ENCODE results near the gene HCN2. TPM values are rescaled to one million over a fixed set of nuclear protein-coding genes. Genes with fewer than 3 reads are reported as not detected.

Gene HCN2
- total RNA-seq, 1 donor from 2014 or later = 0.55 TPM

DNA sequence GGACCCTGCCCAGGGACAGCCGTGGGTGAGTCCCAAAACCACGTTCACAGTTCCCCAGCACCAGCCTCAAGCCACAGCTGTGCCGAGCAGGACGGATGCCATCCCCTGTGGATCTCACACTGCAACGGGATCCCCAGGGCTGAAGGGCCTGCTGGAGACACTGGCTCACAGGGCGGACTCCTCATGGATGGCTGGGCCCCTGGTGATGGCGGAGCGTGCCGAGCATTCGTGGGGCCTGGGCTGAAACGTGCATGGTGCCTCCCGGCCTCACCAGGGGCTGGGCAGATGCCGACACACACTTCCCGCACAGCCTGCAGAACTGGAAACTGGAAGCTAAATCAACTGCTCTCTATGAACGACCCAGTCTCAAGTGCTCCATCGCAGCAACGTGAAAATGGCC, 63.7 kb downstream of the HCN2 start:
- no peak for DNase-seq (ENCODE audit: low read depth)

DNA sequence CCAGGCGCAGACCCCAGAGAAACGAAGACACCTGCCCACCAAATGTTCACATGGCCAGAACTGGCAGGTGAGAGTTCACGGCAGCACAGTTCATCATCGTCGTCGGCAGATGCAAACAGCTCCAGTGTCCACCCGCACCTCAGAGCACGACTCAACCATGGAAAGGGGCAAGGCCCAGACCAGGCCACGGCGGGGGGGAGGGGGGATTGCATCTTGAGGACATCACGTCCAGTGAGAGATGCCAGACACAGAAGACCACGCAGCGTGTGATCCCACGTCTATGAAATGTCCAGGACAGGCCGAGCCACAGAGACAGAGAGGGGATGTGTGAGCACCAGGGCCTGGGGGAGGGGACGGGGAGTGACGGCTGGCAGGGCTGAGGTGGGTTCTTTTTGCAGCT, 66.0 kb downstream of the HCN2 start:
- DNase-seq (ENCODE audit: low read depth) = no peak

DNA sequence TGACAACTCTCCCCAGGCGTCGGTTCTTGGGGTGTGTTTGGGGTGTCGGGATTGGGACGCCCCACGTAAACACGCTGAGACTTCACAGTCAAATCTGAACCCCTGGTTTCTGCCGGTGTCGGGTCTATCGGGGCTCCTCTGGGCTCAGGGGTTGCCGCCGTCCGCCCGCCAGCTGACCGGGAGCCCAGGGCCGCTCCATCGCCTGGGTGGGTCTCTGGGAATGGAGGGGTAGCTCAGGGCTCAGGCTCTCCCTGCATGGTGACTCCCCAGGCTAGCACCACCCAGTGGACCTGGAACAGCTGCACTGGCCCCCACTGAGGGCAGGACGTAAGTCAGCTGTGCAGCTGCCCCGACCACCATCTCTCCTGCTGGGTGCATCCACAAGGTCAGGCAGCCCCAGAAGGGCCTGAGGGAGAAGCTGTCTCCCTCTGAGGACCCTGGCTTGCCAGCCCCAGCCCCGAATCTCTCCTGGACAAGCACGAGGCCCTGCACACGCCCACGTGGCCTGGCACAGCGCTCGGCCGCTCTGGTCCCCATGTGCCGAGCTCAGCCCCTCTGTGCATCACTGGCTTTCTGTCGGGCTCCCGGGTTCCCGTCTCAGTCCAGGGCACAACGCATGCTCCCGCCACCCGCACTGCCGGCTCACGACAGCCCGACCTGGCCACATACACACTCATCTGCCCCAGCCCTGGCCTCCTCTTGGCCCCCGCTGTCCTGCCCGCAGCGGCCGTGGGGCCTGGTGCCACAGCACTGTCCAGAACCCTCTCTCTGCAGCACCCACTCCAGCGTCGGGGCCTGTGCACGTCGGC, 67.3 kb downstream of the HCN2 start:
- no peak for DNase-seq (ENCODE audit: low read depth)

DNA sequence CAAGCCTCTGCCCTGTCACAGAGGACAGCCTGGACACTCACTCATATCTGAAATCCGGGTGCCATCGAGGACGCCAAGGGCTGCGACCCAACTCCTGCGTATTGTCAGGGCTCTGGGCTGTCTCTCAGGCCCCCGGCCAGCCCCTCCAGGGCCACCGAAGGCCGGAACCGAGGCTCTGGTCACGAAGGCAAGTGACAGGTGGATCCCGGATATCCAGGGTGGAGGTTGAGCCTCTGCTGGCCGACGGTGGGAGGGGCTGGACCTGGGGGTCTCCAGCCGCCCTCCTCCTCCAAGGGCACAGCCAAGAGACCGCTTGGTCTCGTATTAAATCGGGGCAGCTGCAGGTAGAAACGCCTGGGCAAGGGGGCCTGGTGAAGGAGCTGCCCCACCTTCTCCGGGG, 67.9 kb downstream of the HCN2 start:
- DNase-seq (ENCODE audit: low read depth) = no peak

DNA sequence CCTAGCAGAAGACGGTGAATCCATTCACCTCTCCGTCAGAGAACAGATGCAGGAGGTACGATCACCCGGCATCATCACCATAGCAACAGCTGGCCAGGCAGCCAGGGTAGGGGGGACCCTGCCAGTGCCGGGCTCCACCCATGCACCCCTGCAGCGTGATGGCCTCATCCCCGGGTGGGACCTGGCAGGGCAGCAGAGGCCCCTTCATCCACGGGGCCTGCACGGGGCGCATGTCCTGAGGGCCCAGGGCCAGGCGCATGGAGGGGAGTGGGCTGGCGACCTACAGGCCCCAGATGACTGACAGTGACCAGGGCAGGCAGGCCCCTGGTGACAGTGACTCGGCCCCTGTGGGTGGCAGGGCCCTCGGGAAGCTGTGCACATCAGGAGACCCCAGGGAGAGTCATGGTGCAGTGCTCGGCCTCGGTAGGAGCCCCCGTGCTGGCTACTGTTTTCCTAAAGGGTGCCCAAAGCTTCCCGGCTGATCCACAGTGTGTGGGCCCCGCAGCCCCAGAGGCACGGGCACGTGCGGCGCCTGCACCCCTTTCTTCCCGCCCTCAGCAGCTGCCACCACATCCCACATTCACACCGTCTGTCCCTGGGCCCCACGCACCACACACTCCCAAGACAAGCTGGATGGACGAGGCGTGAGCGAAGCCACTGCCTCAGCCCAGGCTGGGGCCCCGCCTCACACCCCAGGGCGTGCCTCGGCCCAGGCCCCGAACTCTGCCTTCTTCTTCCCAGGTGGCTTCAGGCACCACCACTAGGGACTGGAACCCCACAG, 68.6 kb downstream of the HCN2 start:
- DNase-seq (ENCODE audit: low read depth) = no peak

DNA sequence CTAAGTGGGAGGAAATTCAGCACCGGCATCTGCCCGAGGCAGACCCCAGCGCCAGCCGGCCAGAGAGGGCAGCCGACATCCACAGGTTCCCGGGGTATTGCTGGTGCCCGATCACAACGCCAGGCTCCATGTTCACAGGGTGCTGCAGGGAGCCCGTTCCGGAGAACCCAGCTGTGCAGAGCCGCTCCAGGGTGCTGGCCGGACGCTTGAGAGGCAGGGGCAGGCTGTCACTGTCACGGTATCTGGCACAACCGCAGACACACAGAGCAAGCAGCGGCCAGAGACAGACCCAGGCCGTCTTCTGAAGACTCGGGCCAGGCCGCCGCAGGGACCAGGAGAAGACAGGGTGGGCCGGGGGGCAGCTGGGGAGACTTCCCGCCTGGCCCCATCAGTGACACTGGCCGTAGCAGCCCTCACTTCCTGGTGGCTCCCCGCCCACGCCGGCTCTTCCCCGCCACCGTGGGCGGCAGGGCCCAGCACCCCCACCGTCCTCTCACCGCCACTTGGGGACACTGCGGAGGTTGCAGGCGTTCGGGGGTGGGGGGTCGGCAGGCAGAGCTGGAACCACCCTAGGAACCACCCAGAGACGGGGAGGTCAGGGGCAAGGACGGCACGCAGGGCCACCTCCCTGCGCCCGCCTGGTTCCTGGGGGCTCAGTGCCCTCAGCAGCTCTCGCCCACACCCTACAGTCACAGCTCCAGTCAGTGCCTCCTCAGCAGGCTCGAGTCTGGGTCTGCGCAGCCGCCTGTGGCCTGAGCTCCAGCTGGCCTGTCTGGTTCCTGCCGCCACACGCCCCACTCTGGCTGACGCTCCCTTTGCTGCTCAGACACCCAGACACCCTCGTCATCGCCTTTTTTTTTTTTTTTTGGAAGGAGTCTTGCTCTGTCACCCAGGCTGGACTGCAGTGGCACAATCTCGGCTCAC, 69.5 kb downstream of the HCN2 start:
- no peak for DNase-seq (ENCODE audit: low read depth)

DNA sequence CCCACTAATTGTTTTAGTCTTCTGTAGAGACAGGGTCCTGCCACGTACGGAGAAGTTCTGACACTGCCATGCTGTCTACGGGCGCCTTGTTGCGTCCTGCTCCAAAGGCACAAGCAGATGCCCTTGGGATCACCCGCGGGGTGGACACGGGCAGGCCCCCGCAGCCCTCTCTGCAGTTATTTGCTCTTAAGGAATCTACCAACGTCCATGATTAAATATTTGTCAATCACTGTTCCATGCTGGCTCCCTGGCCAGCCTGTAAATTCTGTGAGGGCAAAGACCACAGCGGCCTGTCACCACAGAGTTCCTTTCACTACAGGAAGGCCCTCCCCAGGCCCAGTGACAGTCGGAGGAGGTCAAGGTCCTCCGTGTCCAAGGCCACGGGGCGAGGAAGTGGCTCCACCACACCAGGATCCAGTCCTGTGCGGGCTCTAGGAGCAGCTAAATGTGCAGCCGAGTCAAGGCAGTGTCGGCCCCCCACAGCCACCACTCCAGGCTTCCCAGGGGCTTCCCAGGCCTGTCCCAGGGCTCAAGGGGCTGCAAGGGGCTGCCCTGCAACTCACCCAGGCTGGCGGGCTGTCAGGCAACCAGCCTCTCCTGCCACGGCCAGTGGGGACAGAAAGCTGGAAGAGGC, 71.2 kb downstream of the HCN2 start:
- peak; percentile 24 for DNase-seq (ENCODE audit: low read depth)

DNA sequence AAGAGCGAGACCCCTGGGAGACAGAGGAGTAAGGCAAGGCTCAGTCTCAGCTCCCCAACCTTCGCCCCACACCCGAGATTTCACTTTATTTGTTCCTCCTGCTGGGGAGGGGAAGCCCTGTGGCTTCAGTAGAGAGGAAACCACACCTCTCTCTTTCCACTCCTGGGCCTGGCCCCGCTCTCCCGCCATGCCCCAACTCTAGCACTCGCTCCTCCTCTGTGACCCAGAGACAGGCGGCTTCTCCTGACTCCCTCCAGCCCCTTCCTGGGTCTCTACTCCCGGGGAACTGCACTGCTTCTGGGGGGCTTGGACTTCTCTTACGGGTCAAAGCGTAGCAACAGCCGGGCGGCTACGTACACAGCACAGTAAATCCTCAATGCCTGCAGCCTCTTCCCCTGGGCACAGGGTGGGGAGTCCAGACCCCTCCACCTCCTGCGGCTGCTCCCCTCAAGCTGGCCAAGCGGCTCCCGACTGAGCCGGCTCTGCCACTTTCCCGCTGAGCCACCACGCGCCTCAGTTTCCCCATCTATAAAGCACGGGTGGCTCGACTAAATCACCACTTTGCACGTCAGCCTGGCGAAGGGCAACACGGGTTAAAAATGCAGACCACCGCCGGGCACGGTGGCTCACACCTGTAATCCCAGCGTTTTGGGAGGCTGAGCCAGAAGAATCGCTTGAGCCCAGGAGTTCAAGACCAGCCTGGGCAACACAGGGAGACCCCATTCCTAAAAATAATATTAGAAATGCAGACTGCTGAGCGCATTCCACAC, 71.9 kb downstream of the HCN2 start:
- no peak for DNase-seq (ENCODE audit: low read depth)

DNA sequence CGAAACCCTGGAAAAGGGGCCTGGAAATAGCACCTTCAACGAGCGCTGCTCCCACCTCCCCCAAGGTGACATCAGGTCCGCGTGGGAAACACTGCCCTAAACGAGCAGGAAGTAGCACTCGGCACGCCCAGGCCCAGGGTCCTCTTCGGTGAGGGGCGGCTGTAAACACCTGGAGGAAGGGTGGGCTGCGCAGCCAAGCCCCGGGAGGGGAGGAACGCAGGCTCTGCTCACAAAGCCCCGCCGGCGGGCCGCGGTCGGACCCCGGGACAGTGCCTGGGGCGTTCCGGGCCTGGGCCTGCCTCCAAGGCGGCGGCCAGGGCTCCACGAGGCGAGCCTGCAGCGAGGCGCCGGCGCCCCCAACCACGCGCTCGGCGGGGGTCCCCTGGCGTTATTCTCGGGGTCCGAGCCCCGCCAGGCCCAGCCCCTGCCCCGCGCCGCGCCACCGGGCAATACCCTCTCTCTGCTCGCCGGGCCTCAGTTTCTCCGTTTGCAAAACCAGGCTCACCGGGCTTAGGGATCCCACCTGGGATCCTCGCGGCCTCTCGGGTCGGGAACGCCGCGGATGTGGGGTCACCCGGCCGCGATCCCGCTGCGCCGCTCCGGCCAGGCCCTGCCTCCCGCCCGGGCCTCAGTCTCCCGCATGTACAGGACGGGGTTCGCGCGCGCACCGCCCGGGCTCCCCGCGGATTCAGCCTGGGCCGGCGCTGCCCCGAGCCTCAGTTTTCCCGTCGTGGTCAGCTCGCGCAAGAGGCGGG, 72.7 kb downstream of the HCN2 start:
- peak; percentile 27 for DNase-seq (ENCODE audit: low read depth)

DNA sequence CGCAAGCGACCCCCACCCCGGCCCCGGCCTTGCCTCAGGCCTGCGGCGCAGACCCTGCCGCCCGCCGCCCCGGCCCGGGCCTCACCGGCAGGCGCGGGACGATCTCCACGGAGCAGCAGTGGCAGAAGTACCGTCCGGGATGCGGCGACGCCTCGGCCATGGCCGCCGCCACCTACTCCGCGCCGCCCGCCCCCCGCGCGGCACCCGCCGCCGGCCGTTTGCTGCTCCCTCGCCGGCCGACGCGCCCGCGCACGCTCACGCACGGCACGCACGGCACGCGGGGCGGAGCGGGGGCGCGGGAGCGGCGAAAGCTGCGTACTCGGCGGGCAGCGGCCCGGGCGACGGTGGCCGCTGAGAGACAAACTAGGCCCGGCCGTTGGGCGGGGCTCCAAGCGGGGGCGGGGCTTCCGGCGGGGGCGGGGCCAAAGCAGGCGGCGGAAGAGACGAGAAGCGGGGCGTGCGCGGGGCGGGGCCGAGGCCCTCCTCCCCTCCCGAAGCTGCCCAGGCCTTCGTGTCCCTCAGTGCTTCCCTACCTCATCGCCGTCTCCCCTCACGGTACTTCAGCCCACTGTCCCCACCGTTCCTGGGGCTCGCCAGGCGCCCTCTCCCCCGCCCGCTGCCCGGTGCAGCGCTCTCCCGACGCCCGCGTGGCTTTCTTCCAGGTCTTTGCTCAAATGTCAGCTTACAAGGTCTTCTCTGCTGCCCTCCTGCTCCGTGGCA, 73.4 kb downstream of the HCN2 start, which contains the start of gene RNF126:
Gene RNF126 (minus strand): TSS at position 253 of the 720 bp plus-strand sequence. CDS start 93 bp downstream, at position 160.
- DNase-seq (ENCODE audit: low read depth) = peak; percentile 46

DNA sequence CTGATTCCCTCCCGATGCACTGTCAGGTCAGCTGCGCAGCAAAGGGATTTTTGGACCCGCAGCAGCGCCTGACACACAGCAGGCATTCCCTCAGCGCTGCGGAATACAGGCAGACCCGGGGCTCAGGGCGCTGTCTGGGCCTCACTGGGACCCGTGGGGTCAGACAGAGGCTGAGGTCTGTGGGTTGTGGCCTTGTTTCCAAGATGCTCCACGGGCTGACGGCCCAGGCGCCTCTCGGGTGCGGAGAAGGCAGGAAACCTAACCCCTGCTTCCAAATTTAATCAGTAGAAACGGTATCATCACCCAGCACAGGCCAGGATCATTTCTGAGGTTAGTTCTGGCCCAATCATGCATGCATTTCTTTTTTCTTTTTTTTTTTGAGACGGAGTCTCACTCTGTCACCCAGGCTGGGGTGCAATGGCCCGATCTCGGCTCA, 74.0 kb downstream of the HCN2 start:
- DNase-seq (ENCODE audit: low read depth) = no peak

DNA sequence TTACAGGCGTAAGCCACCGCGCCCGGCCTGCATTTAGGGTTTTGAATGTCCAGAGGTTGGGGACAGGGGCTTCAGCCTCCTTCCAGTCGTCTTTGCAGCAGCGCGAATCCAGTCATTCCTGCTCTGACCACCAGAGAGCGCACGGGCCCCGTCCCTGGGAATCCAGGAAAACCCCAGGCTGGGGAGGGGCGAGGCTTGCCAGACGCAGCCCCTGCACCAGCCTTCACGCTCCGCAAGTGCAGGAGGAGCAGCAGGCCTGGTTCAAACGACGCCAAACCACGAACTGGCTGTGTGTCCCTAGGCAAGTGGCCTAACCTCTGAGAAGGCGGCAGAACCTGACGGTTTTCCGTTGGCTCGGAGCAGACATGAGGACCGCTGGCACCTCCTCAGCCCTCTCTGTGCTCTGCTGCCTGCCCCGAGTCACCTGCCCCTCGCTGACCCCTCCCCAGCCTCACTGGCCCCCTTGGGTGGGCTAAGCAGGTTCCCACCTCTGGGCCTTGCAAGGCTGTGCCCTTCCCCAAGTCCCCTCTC, 75.3 kb downstream of the HCN2 start:
- peak; percentile 48 for DNase-seq (ENCODE audit: low read depth)

Other genes starting within 250 kb of the HCN2 start
- gene MIER2, start 245.1 kb upstream of the HCN2 start, total RNA-seq = 14.4 and 18.1 TPM in 2 replicates
- 0.17 and 0.20 TPM in 2 replicates for gene C2CD4C, start 180.7 kb upstream of the HCN2 start, total RNA-seq
- gene SHC2, start 128.8 kb upstream of the HCN2 start, total RNA-seq = 1.0 and 5.1 TPM in 2 replicates
- gene MADCAM1, start 93.4 kb upstream of the HCN2 start, total RNA-seq = 0.05 TPM in 1 of 2 replicates, not detected in the other
- 30.3 and 75.5 TPM in 2 replicates for gene TPGS1, start 82.4 kb upstream of the HCN2 start, total RNA-seq
- 50.3 and 94.5 TPM in 2 replicates for gene CDC34, start 58.1 kb upstream of the HCN2 start, total RNA-seq
- gene GZMM, start 45.8 kb upstream of the HCN2 start, total RNA-seq = not detected in 2 replicates
- 410 and 555 TPM in 2 replicates for gene BSG, start 17.3 kb upstream of the HCN2 start, total RNA-seq
- 22.6 and 46.3 TPM in 2 replicates for gene POLRMT, start 43.7 kb downstream of the HCN2 start, total RNA-seq
- 0.10 TPM in 1 of 2 replicates, not detected in the other for gene FGF22, start 50.0 kb downstream of the HCN2 start, total RNA-seq
- gene RNF126, start 73.3 kb downstream of the HCN2 start, total RNA-seq = 19.8 and 23.4 TPM in 2 replicates
- gene FSTL3, start 86.5 kb downstream of the HCN2 start, total RNA-seq = 374 and 526 TPM in 2 replicates
- gene PRSS57, start 105.6 kb downstream of the HCN2 start, total RNA-seq = not detected in 2 replicates
- 0.35 and 45.4 TPM in 2 replicates for gene PALM, start 119.1 kb downstream of the HCN2 start, total RNA-seq
- 6.2 and 48.4 TPM in 2 replicates for gene MISP, start 161.2 kb downstream of the HCN2 start, total RNA-seq
- 67.7 and 134 TPM in 2 replicates for gene PTBP1, start 207.6 kb downstream of the HCN2 start, total RNA-seq
- 0.50 and 0.87 TPM in 2 replicates for gene PLPPR3, start 232.1 kb downstream of the HCN2 start, total RNA-seq
- not detected in 2 replicates for gene AZU1, start 238.0 kb downstream of the HCN2 start, total RNA-seq